ENCODE measurements around the gene ADORA2A. TPM values are rescaled to one million over a fixed set of nuclear protein-coding genes. Genes with fewer than 3 reads are reported as not detected.

The ADORA2A gene
- 1 to 10 TPM in 2 of 3 donors, under 1 TPM in 1; 0.90 to 2.5 (median 1.1) TPM for polyA plus RNA-seq

DNA sequence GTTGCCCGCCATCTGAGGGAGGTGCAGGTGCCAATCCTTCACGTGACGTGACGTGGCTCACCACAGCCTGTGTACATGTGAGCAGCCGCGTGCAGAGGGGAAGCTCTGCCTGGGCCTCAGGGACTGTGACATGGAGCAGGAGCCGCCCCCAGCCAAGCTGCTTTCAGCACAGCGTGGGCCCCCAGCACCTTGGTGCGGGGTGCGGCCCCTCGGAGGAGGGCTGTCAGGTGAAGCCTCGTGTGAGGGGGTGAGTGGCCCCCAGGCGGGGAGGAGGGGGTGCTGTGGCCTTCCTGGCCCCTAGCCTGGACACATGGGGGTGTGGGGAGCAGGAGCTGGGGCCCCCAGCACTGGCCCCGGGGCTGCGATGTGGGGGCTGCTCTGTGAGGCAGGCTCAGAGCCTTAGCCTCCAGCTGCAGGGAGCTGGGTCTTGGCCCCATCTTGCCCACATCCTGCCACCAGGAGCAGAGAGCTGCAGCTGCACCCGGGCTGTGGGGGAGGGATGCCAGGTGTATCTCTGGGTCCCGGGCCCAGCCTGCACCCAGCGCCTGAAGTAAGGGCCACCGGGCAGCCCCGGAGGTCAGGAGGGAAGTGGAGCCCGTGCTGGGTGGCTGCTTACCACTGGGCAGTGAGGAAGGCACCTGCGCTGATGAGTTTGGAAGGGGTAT, at the start of gene ADORA2A:
TSS of gene ADORA2A (plus strand) at position 100 of the 665 bp plus-strand sequence. CDS start 5,806 bp downstream, outside the sequence.
- no peak within 1 kb of the TSS for H3K27ac ChIP-seq (ENCODE audit: low read depth, low read length)

DNA sequence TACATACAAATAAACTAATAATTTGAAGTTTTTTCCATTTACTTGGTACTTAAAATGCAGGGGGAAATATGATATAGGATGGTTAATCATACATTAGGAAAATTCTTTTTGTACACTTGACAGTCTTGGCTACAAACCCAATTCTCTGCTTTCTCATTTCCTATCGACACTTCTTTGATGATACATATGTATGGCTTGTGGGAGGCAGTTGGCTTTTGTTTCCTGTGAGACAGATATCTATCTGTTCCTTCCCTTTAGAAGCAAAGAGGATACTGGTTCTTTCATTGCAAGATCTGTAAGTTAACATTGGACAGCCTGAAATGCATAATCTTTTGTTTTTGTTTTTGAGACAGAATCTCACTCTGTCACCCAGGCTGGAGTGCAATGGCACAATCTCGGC, 47.9 kb upstream of the ADORA2A start:
- WGBS, 3 donors, result 40 to 75% (median 65%) methylated on average over 2 of the region's 2 CpGs
- no peak overlapping the region for H3K27ac ChIP-seq (ENCODE audit: low read depth, low read length)

More for the DNA sequence above, at the start of gene ADORA2A:
- 53 to 79% (median 56%) methylated on average over 21 to 22 of the region's 22 CpGs for WGBS, 3 donors

DNA sequence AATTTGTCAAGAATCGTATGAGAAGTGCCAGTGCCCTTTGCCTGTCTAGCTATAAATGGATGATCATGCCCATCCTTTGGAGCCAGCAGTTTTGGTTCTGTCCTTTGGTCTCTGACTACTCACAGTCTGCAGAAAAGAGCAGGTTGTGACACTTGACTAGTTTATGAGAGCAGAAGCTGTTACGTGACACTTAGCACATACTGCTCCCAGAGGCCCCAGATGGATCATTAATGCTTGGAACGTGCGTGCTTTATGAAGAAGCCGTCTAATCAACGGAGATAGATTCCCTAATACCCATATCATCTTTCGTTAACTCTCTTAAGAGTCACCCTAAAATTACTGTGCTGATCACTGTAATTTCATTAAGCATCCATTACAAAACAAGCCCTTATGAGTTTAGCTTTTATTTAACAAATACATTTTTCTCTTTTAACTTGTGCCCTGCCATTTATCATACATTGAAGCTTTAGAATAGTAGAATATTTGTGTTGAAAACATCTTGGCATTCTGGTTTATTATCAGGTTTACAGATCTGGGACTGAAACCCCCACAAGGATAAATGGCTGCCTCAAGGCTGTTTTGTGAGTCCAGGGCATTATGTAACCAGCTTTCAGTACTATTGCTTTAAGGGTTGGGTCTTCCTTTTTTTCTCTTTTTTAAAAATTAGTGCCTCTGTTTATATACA, 47.0 kb upstream of the ADORA2A start:
- H3K27ac ChIP-seq (ENCODE audit: low read depth, low read length), result no peak overlapping the region
- WGBS, 3 donors, result 70 to 73% (median 73%) methylated on average over 7 of the region's 7 CpGs

DNA sequence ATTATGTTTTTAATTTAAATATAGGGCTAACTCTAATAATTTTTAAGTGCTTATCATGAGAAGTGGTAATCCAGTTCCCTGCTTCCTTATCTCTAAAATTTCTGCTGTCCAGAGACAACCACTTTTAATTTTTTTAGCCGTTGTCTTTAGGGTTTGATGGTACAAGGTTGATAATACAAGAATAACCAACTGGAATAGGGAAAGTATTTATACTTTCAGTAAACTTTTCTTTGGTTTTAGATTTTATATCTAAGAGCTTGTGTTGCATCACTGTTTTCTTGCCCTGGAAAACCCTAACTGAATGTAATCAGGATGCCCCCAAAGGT, 46.5 kb upstream of the ADORA2A start:
- H3K27ac ChIP-seq (ENCODE audit: low read depth, low read length), result no peak overlapping the region
- 65 to 87% (median 69%) methylated on average over 1 of the region's 1 CpG for WGBS, 3 donors

DNA sequence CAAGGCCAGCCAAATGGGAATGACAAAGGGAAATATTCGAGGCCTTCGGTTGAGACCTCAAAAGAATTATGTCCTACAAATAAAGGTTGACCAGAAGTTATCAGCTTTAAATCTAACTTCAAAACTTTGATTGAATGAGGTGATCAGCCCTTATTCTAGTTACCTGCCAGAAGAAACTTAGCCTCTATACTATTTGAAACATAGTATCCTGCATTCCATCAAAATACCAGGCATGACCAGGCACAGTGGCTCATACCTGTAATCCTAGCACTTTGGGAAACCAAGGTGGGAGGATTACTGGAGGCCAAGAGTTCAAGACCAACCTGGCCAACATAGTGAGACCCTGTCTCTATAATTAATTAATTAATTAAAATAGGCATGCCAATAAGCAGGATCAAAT, 44.3 kb upstream of the ADORA2A start:
- no peak overlapping the region for H3K27ac ChIP-seq (ENCODE audit: low read depth, low read length)
- WGBS, 3 donors, result 84 to 88% (median 87%) methylated on average over 2 of the region's 2 CpGs

DNA sequence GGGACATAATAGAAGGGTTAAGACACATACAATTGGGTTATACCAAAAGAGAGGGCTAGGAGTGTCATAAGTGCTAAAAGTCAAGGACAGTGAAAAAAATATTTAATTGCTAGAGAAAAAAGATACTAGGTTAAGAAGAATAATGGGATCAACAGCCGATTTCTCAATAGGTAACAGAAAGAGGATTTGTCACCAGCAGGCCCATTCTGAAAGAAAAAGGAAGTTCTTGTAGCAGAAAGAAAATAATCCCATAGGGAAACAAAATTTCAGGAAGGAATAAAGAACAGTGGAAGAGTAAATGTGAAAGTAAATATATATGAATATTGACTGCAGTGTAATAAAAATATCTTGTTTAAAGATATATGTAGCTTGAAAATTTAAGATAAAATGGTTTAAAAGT, 43.3 kb upstream of the ADORA2A start:
- no peak overlapping the region for H3K27ac ChIP-seq (ENCODE audit: low read depth, low read length)
- WGBS, 3 donors, result 45 to 97% (median 61%) methylated on average over 1 of the region's 1 CpG

DNA sequence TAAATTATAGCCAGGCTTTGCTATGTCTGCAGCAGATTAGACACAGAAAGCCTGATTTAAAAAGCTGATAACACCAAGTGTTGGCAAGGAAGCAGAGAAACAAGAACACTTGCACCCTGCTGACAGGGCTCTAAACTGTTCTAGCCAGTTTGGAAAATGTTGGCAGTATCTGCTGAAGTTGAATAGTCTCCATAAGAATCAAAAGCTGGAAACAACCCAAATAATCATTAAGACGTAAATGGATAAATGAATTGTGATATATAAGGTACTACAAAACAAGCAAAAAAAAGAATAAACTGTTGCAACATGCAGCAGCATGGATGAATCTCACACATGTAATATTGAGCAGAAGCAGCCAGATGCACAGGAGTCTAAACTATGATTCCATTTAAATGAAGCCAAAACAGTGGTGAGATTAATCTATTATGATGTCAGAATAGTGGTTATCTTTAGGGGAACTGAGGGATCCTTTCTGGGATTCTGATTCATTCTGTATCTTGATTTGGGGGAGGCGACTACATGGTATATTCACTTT, 40.4 kb upstream of the ADORA2A start:
- no peak overlapping the region for H3K27ac ChIP-seq (ENCODE audit: low read depth, low read length)
- WGBS, 3 donors, result 83 to 89% (median 83%) methylated on average over 2 of the region's 2 CpGs

DNA sequence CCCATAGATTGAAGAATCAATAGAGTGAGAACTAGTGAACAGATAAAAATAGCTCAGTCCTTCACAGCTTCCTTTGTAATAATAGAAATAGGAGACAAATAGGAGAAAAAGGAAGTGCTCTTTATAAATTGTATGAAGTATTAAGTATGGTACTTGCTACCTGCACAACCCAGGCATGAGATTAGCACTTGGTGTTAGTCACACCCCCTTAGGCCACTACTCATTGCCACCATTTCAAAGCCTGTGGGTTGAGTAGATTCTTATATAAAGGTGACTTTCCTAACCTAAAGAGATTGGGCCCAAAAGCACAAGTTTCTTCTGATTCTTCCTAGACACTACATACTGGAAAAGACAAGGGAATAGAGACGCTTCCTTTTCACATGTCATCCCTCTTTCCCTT, 37.7 kb upstream of the ADORA2A start:
- WGBS, 3 donors, result 90 to 100% (median 92%) methylated on average over 1 of the region's 1 CpG
- no peak overlapping the region for H3K27ac ChIP-seq (ENCODE audit: low read depth, low read length)

DNA sequence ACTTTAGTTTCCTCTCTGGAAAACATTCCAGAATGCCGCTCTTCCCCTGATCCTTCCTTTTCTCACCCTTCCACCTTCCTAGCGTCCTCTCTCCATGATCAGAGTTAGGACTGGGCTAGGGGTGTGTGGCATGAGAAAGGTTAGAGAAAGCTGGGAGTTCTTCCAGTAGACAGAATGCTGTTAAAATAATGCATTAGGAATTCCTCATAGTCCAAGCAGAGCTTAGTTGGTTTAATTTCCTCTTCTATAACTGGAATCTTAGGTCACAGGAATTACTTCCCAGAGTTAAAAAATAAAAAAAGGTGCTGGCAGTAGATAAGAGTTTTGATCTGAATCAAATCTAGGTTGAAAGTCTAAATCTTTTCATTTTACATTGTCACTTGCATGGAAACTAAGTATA, 37.2 kb upstream of the ADORA2A start:
- WGBS, 3 donors, result 74 to 87% (median 76%) methylated on average over 2 of the region's 2 CpGs
- no peak overlapping the region for H3K27ac ChIP-seq (ENCODE audit: low read depth, low read length)

DNA sequence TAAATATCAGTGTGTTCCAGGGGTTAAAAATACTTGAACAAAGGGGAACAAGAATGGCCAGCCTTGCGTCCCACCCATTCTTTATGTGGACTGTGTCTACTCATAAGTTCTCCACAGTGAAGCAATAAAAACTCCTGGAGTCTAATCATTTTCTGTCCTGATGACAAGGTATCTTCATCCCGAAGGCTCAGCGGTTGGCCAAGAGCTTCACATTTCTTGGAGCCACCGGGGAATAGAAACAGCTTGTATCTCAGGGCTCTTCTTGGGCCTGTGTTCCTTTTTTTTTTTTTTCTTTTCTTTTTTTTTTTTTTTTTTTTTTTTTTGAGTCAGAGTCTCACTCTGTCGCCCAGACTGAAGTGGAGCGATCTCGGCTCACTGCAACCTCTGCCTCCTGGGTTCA, 36.8 kb upstream of the ADORA2A start:
- no peak overlapping the region for H3K27ac ChIP-seq (ENCODE audit: low read depth, low read length)
- 51 to 71% (median 53%) methylated on average over 7 of the region's 7 CpGs for WGBS, 3 donors

DNA sequence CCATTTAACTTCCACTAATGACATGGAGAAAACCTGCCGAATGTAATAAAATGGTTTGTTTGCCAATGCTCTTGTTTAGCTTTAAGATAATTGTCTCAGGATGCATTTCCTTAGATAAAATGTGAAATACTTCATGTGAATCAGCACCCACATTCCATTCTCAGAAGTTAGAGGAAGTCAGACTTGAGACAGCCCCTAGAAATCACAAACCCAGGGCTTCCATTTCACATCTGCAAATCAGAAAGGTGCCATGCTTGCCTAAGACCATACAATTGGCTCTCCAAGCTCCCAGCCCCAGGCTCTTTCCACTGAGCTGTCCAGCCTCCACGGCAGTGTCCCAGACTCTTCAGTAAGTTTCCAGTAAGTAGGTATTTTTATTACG, 35.6 kb upstream of the ADORA2A start:
- 76 to 88% (median 77%) methylated on average over 3 of the region's 3 CpGs for WGBS, 3 donors
- H3K27ac ChIP-seq (ENCODE audit: low read depth, low read length), result no peak overlapping the region

DNA sequence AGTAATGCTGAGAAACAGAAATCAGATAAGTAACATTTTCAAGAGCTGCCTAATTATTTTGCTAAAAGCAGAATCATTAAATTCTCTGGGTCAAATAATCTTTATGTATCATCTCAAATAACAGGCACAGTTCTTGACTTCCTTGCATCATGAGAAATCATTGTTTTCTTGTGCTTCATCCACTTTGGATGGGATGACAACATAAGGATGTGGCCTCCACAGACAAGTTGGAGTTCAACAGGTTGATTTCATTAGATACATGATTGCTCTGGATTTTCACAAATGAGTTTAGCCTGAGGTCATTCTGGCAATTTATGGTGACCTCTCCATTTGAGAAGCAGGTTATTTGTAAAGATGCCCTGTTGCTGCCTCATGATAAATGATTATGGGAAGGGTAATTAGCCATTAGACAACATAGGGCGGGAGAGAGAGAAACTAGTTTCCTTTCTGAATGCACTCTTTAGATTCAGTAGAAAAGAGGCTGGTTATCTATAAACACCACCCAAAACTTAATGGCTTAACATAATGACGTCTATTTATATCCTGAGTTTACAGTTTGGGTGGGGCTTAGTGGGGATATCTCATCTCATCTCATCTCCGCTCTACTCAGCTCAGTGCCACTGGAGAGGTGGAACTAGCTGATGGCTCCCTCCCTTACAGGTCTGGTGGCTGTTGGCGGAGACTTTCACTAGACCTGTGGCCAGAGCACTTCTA, 35.0 kb upstream of the ADORA2A start:
- no peak overlapping the region for H3K27ac ChIP-seq (ENCODE audit: low read depth, low read length)
- WGBS, 3 donors, result 88 to 91% (median 88%) methylated on average over 4 of the region's 4 CpGs

DNA sequence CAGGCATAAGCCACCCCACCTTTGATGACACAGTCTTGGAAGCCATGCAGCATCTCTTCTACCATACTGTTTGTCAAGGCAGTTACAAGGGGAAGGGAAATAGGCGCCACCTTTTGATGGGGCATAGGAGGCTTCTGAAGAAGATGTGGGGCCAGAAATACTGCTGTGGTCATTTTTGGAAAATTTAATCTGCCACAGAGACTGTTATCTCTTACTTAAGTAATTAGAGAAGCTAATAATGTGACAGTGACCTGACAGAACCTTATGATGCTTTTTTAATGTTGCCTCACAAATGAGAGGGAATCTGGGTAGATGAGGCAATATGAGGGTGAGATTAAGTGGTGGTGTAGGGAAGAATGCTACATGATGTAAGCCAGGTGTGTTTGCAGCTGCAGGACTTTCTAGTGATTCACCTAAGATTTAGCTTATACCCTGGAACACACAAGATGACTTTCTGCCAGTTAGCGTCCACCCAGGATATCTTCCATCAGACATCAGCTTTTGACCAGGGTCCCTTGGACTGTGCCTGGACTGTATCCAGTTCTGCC, 34.3 kb upstream of the ADORA2A start:
- no peak overlapping the region for H3K27ac ChIP-seq (ENCODE audit: low read depth, low read length)

DNA sequence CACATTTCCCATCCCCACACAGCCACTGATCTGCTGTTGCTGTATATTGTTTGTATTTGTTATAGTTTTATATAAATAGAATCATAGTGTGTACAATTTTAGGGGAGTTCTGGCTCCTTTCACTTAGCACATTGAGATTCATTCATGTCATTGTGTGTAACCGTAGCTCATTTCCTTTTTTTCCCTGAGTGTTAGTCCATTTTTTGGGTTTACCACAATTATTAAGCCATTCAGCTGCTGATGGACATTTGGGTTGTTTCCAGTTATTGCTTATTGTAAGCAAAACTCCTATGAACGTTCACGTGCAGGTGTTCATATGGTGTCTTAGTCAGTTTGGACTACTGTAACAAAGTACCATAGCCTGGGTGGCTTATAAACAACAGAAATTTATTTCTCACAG, 33.6 kb upstream of the ADORA2A start:
- 57 to 86% (median 58%) methylated on average over 3 of the region's 3 CpGs for WGBS, 3 donors
- H3K27ac ChIP-seq (ENCODE audit: low read depth, low read length), result no peak overlapping the region

More for the DNA sequence above, 34.3 kb upstream of the ADORA2A start:
- WGBS, 3 donors, result 94 to 96% (median 96%) methylated on average over 2 of the region's 2 CpGs

DNA sequence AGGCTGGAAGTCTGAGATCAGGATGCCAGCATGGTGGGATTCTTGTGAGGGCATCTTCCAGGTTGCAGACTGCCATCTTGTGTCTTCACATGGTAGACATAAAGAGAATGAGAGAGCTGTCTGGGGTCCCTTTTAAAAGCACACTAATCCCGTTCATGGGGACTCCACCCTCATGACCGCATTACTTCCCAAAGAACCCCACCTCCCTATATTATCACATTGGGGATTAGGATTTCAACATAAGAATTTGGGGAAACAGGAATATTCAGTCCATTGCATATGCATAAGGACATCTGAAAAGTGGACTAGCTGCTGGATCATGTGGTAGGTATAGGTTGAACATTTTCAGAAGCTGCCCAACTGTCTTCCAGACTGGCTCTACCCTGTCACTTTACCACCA, 33.1 kb upstream of the ADORA2A start:
- WGBS, 3 donors, result 72 to 88% (median 73%) methylated on average over 2 of the region's 2 CpGs

DNA sequence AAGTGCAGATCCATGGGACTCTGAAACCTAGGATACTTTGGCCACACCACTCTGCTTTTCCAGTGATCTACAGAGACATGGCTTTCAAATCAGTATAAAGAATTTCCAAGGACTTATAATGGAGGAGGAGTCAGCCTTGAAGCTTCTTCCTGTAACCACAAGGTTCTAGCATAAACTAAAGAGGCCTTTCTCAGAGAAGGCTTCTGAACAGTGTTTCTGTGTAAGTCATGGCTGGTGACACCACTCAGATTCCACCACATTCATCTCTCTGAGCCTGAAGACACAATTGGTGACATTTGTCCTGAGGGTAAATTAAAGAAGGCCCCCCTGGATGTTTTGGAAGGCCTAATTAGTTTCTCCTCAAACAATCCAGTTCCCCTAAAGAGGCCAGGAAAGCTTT, 29.0 kb upstream of the ADORA2A start:
- no peak overlapping the region for H3K27ac ChIP-seq (ENCODE audit: low read depth, low read length)

More for the DNA sequence above, 33.1 kb upstream of the ADORA2A start:
- H3K27ac ChIP-seq (ENCODE audit: low read depth, low read length), result no peak overlapping the region

DNA sequence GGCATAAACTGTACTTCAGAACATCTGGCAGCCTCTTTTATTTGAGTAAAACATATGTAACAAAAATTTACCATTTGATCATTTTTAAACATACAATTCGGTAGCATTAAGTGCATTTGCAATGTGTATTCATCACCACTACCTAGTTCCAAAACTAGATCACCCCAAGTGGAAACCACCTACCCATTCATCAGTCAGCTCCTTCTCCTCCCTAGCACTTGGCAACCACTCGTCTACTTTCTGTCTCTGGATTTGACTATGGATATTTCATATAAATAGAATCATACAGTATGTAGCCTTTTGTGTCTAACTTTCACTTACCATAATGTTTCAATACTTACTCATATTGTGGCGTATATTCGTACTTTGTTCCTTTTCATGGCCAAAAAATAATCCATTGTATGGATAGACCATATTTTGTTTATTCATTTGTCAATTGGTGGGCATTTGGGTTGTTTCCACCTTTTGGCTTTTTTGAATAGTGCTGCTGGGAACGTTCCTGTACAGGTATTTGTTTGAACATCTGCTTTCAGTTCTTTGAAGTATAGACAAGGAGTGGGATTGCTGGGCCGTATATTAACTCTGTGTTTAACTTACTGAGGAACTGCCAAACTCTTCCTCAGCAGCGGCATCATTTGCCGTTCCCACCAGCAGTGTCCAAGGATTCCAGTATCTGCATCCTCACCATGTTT, 27.2 kb upstream of the ADORA2A start:
- WGBS, 3 donors, result 47 to 82% (median 79%) methylated on average over 8 of the region's 8 CpGs
- no peak overlapping the region for H3K27ac ChIP-seq (ENCODE audit: low read depth, low read length)

DNA sequence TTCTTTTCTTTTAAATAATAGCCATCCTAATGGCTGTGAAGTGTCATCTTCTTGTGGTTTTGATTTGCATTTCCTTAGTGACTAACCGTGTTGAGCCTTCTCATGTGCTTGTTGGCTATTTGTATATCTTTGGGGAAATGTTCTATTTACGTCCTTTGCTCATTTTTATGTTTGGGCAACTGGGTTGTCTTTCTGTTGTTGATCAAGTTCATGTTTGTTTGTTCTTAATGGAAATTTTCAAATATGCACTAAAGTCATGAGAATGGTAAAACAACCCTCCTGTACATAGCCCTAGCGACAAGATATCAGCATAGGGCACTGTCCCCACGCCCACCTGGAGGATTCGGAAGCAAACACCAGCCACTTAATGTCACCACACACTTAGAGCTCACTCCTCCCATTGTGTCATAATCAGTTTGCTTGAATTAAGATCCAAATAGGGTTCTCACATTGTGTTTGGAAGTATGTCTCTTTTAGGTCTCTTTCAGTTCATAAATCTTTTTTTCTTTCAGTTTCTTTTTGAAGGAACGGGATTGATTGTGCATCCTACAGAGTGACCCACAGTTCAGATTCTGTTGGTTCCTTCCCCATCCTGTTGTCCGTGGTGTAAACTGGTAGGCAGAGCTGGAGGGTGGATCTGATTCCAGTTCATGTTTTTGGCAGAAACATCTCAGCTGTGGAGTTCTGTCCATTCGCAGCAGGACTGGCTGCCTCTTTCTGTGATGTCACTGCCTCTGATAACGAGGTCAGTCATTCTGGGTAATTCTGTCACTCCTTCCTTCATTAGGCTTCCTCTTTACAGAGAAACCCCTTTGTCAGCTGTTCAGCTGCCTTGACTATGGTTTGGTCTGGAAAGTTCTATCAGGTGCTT, 26.4 kb upstream of the ADORA2A start:
- no peak overlapping the region for H3K27ac ChIP-seq (ENCODE audit: low read depth, low read length)
- 61 to 79% (median 64%) methylated on average over 9 of the region's 9 CpGs for whole genome bisulfite sequencing, 3 donors

Measured in adipose tissue (tissue), 3 donors.